ENCODE results near the gene AMOTL2.

Gene AMOTL2

DNA sequence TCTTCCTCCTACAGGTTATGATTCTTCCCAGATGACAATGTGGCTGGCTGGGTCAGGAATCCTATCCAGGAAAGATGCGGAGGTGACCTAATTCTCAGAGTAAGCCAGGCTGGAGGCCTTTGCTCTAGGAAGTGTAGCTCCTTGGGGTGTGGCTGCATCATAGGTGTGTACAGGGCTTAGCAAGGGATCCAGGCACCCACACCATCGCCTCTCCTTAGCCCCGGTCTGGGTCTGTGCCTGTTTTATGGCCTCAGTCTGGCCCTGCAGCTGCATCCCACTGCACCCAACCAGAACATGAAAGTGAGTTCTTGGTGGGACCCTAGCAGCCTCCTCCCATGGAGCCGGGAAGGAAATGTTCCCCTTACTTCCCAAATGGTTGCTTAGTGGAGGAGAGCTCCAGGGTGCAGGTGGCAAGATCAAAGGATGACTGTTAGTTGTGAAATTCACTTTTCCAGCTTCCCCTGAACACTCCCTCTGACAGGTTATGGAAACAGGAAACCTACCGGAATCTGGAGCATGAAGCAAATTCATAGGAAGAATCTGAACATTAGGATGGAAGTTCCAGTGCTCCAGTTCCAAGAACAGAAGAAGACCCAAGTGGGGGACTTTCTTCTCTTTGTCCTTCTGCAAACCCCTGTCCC lies 2.7 kb upstream of the AMOTL2 start:
- H3K4me3 ChIP-seq (ENCODE audit: low read depth, low read length): no peak overlapping the region
- in situ Hi-C loops (cut with HindIII; ENCODE audit: low sequenced_read_pairs): no loop called here
- no peak for DNase-seq (ENCODE audit: low read depth)
- TF ChIP-seq, protein P1, sequence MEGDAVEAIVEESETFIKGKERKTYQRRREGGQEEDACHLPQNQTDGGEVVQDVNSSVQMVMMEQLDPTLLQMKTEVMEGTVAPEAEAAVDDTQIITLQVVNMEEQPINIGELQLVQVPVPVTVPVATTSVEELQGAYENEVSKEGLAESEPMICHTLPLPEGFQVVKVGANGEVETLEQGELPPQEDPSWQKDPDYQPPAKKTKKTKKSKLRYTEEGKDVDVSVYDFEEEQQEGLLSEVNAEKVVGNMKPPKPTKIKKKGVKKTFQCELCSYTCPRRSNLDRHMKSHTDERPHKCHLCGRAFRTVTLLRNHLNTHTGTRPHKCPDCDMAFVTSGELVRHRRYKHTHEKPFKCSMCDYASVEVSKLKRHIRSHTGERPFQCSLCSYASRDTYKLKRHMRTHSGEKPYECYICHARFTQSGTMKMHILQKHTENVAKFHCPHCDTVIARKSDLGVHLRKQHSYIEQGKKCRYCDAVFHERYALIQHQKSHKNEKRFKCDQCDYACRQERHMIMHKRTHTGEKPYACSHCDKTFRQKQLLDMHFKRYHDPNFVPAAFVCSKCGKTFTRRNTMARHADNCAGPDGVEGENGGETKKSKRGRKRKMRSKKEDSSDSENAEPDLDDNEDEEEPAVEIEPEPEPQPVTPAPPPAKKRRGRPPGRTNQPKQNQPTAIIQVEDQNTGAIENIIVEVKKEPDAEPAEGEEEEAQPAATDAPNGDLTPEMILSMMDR (IDR thresholded peaks at IDR 0.05; ENCODE audit: low read depth, low read length, missing control alignments): no peak

DNA sequence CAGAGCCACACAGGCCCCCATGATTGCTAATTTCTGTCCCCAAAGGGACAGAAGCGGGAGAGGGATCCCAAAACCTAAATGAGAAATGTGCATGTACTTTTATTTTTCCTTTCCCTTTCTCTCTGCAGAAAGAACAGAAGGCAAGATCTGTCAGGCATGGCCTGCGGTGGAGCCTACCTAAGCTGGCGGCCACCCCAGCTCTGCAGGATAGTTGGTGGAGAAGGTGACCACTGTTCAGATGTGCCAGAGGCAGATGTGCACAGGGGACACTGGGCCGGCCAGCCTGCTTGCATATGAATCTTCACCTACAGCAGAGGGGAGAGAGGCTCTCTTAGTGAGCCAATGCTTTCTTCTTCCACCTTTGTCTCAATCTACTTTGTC lies 2.1 kb upstream of the AMOTL2 start:
- TF ChIP-seq, protein P1 (IDR thresholded peaks at IDR 0.05; ENCODE audit: low read depth, low read length, missing control alignments): no peak
- no peak overlapping the region for H3K4me3 ChIP-seq (ENCODE audit: low read depth, low read length)
- DNase-seq (ENCODE audit: low read depth): no peak
- in situ Hi-C loops (cut with HindIII; ENCODE audit: low sequenced_read_pairs): no loop called here

DNA sequence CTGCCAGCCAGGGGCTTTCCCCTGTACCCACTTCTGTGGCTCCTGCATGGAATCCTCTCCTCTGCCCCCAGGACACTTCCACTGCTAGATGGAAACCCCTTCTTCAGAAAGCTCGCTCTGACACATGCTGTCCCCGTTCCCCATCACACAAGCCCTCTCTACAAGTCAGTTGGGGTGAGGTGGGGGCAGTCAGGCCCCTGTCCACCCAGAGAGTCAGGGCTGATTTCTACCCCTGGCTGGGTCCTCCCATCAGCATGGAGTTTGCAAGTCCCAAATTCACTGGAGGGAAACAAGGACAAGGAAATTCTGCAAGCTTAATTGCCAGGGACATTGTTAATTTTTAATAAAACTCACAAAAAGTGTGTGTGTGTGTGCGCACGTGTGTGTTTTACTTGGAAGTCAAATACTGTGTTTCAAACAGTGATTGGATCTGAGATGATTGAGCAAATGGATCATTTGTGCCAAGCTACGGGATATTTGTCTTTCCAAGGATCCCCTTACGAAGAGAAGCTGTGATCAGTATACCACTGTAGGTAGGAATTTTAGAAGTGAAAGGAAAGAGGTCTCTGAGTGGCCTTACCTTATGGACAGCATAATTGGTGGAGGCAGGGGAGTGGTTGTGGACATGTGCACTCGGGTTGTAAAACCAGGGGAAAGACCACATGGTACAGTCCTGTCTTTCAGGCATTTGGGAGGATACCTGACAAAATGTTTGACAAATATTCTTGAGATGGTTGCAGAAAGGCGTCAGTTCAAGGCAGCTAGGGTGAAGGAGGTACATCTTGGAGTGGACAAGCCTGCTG lies 1.5 kb upstream of the AMOTL2 start:
- DNase-seq (ENCODE audit: low read depth): no peak
- TF ChIP-seq, protein P1 (IDR thresholded peaks at IDR 0.05; ENCODE audit: low read depth, low read length, missing control alignments): no peak
- in situ Hi-C loops (cut with HindIII; ENCODE audit: low sequenced_read_pairs): no loop called here
- no peak overlapping the region for H3K4me3 ChIP-seq (ENCODE audit: low read depth, low read length)

DNA sequence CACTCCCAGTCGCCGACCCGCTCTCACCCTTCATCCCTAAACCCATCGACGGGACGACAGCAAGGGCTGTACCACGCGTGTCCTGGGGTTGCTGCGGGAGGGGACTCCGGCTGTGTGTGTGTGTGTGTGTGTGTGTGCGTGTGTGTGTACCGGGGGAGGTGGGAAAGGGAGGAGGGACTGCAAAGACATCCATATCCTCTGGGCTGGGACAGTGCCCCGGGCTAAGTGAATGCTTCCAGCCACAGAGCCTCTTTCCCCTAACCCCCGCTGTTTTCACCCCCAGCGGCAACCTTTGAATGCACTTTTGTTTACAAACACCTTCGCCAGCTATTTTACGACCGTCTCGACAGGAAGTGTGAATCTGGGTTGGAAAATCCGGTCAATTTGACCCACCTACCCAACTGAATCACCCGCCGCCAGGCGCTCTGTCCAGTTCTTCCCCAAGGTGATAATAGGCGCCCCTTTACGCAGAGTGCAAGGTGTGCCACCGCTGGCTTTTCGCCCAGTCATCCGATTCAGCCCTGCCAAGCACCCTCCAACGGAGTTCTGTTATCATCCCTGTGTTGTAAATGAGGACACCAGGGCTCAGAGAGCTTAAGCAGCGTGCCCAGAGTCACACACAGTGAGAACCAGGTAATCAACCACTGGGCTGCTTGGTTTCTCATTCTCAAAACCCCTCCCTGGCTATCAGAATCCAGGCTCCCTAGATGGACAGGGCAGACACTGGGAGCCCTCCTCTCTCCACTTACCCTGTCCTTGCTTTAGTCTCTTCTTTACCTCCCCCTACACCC lies 739 bp upstream of the AMOTL2 start:
- in situ Hi-C loops (cut with HindIII; ENCODE audit: low sequenced_read_pairs): no loop called here
- DNase-seq (ENCODE audit: low read depth): no peak
- TF ChIP-seq, protein P1 (IDR thresholded peaks at IDR 0.05; ENCODE audit: low read depth, low read length, missing control alignments): no peak
- peak overlapping the region; percentile 94 for H3K4me3 ChIP-seq (ENCODE audit: low read depth, low read length)

DNA sequence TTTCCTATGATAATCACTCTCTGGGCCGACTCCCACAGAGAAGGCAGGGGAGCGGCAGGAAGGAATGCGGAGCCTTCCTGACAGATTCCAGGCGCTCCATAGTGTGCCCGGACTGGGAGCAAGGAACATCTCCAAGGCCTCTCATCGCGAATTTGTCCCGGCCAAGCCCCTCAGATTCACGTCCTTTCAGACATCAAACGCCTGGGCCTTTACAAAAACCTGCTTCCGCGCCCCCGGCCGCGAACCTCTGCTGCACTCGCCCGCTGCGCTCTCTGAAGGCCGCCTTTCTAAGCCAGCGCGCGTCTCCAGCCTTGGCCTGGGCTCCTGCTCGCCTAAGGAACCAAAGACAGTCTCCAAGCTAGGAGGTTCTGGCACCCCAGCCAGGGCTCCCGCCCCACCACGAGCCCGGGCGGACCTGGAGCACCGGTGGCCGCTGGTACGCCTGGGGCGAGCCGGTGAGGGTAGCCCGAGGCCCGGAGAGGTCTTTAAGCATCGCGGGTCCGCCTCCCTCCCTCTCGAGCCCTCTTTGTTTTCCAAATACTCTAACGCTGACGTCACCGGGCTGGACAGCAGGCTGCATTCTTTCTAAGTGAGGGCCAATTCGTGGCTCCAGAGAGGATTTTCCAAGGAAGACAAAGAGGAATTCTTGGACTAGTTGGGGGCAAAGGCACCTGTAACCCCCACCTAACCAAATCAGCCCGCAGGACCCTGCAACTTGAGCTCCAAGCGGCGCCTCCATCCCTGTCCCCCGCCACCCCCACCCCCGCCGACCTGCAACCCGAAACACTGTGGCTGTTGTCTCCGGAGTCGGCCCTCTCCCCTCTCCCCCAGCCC lies 759 bp downstream of the AMOTL2 start:
- in situ Hi-C loops (cut with HindIII; ENCODE audit: low sequenced_read_pairs): no loop called here
- TF ChIP-seq, protein P1 (IDR thresholded peaks at IDR 0.05; ENCODE audit: low read depth, low read length, missing control alignments): no peak
- H3K4me3 ChIP-seq (ENCODE audit: low read depth, low read length): peak overlapping the region; percentile 94
- peak; percentile 83 for DNase-seq (ENCODE audit: low read depth)
